Kidney epithelial cell (primary cell): Measurements from ENCODE around the gene ELF2. TPM values are rescaled to one million over a fixed set of nuclear protein-coding genes. Genes with fewer than 3 reads are reported as not detected.
A peak's percentile ranks its signal among the peaks of the same experiment; 100 is the strongest.

ENCODE experiments used
- DNase-seq: peaks from one replicate; pipeline ENCODE4 v3.0.0-alpha.2; 2010; ENCODE audit warnings: low read depth
- H3K27me3 ChIP-seq: 2 replicates; pipeline ENCODE4 v1.6.0; 2011; ENCODE audit warnings: low read length; ENCODE audit not compliant: control insufficient read depth, insufficient read depth
- H3K36me3 ChIP-seq: 2 replicates; pipeline ENCODE4 v1.5.1; 2011; ENCODE audit warnings: low read length; ENCODE audit not compliant: control insufficient read depth, insufficient read depth
- H3K4me3 ChIP-seq: 2 replicates; pipeline ENCODE4 v1.5.1; 2011; ENCODE audit warnings: low read depth, mild to moderate bottlenecking, control low read depth, low read length
- total RNA-seq: library from RNA; depleted of rRNA; stranded (reverse); fragments of >200 nt; gene quantifications from 2 replicates; pipeline ENCODE4 v1.2.3, GENCODE V29; 2015
- TF ChIP-seq, protein P1 (sequence below): IDR thresholded peaks from 2 replicates; pipeline ENCODE4 v1.5.1; 2011; ENCODE audit warnings: mild to moderate bottlenecking, moderate library complexity, low read length, control low read depth, inconsistent platforms; ENCODE audit not compliant: insufficient read depth, poor library complexity, severe bottlenecking

ELF2 gene
- total RNA-seq, 1 donor from 2014 or later = 14.3 TPM

DNA sequence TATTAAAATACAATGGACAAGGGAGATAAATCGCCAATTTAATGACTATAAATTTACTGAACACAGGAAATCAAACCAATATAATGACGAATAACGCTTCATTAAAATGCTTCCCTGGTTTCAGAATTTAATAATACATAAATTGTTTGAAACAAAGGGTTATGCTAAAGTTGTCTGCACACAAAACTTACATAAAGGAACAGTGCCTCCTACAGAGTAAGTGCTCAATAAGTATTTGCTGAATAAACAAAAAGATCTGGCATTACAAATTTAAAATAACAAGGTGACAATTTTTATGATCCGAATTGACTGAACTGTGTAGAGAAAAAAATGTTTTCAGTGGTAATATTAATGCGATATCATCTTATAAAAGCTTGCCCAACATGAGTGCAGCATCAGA, 91.9 kb downstream of the ELF2 start:
- TF ChIP-seq, protein P1, sequence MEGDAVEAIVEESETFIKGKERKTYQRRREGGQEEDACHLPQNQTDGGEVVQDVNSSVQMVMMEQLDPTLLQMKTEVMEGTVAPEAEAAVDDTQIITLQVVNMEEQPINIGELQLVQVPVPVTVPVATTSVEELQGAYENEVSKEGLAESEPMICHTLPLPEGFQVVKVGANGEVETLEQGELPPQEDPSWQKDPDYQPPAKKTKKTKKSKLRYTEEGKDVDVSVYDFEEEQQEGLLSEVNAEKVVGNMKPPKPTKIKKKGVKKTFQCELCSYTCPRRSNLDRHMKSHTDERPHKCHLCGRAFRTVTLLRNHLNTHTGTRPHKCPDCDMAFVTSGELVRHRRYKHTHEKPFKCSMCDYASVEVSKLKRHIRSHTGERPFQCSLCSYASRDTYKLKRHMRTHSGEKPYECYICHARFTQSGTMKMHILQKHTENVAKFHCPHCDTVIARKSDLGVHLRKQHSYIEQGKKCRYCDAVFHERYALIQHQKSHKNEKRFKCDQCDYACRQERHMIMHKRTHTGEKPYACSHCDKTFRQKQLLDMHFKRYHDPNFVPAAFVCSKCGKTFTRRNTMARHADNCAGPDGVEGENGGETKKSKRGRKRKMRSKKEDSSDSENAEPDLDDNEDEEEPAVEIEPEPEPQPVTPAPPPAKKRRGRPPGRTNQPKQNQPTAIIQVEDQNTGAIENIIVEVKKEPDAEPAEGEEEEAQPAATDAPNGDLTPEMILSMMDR = peak; percentile 28
- H3K36me3 ChIP-seq = no peaks in the 10 kb centered on the region
- H3K4me3 ChIP-seq = peak overlapping the region; percentile 96
- H3K27me3 ChIP-seq = no peaks in the 10 kb centered on the region
- no peak for DNase-seq

DNA sequence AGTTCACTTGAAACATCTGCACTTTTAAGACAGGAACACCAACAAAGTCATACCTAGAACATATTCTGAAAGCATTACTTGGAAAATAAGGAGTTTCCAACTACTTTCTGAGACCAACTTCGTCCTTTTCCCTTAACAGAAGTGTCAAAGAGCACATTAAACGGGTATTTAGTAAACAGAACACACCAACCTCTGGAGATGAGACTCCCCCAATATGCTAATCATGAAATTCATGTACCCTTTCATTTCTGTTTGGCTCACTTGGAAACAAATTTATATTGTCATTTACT, 92.3 kb downstream of the ELF2 start:
- Histone ChIP-seq H3K4me3 (peak overlapping the region; percentile 96), H3K36me3 (no peaks in the 10 kb centered on the region), H3K27me3 (no peaks in the 10 kb centered on the region)
- TF ChIP-seq, protein P1 = no peak
- no peak for DNase-seq

DNA sequence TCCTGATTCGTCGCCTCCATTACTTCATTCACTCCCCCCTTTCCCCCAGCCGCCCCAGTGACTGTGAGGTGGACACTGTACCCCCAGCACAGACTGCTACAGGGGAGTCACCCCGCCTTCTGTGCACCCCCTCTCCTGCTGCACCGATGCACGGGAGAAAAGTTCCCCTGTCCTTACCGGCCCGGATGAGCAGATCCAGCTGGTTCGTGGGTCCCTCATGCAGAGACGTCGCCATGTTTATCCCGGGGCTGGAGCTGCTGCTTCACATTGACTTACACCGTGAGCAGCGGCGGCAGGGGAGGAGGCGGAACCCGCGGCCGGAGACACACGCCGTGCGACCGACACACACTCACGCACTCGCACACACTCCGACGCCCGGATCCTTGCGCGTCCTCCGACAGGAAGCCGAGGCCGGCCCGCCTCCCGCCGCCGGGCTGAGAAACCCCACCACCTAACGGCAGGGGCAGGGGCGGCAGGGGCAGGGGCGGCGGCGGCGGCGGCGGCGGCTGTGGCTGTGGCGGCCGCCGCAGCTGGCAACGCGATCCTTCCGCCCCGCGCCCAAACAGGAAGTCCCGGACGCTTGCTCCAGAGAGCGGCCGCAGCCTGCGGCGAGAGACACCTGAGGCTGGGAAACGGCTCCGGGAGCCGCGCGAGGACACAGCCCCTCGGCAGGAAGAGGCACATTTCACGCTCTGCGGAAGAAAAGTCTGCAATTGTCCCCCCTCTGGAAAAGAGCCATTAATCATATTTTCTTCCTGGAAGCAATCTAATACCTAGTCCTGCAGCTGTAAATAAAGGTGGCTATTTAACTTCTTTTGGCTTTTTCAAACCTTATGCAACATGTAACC, 92.8 kb downstream of the ELF2 start:
- Histone ChIP-seq H3K27me3 (no peaks in the 10 kb centered on the region), H3K4me3 (peak overlapping the region; percentile 96), H3K36me3 (no peaks in the 10 kb centered on the region)
- TF ChIP-seq, protein P1 = peak; percentile 9
- DNase-seq = peak; percentile 65

GRCh38 chr4:139083607-139083955, 93.4 kb downstream of the ELF2 start:
- Histone ChIP-seq H3K4me3 (peak overlapping the region; percentile 96), H3K36me3 (no peaks in the 10 kb centered on the region), H3K27me3 (no peaks in the 10 kb centered on the region)
- TF ChIP-seq, protein P1 = peak; percentile 16
- DNase-seq = peak; percentile 18

DNA sequence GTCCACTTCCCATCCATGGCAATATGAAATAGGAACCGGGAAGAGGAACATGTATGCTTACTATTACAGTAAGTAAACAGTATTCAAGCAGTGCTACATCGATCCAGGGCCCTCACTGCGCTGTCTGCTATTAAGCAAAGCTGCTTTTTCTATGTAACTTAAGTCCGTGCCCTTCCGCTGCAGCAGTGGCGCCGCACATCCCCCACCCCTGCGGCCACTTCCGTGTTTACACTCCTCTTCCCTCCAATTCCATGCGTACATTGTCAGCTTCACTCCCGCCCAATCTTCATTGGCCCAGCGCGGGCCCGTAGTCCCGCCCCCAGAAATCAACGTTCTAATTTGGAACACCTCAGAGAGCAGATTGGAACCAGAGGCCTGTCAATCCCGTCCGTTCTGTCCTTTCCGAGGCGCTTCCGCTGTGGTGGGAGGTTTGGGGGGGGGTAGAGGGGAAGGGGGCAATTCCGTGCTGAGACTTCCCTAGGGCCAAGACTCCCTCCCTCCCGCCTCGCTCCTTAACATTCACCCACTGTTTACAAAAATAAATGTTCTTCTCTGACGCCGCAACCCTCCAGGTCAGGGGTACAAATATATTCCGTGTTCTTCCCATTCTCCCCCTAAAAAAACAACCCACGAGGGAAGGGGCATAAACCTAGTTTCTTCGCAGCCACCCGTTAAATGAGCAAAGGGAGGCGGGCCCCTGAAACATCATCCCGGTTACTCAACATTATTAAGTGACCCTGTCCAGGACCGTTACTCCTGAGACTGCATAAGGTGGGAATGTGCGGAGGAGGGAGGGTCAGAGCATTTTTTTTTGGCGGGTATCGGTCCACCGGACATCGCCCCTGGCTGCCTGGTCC, 94.0 kb downstream of the ELF2 start:
- Histone ChIP-seq H3K27me3 (no peaks in the 10 kb centered on the region), H3K36me3 (no peaks in the 10 kb centered on the region), H3K4me3 (peak overlapping the region; percentile 96)
- TF ChIP-seq, protein P1 = no peak
- DNase-seq = peak; percentile 92
